Nephron (organoid): ENCODE measurements around the gene ATP6V0A1.
A peak's percentile ranks its signal among the peaks of the same experiment; 100 is the strongest.

Experiments
- H3K27ac Mint-ChIP-seq, 3 experiments: 2 replicates each; pipeline ENCODE4 v1.8.0; 2020; ENCODE audit warnings: mixed read lengths in 3 of 3, mild to moderate bottlenecking in 2 of 3, moderate library complexity in 1 of 3
- H3K27me3 Mint-ChIP-seq: 2 replicates; pipeline ENCODE4 v1.8.0; 2021; ENCODE audit warnings: low read depth, mild to moderate bottlenecking, moderate library complexity, mixed read lengths
- H3K36me3 Mint-ChIP-seq: 2 replicates; pipeline ENCODE4 v1.8.0; 2020; ENCODE audit warnings: low read depth, mixed read lengths
- H3K4me1 Mint-ChIP-seq: 2 replicates; pipeline ENCODE4 v1.8.0; 2020; ENCODE audit warnings: mixed read lengths
- H3K4me3 Mint-ChIP-seq, 3 experiments: 2 replicates each; pipeline ENCODE4 v1.8.0; 2020; ENCODE audit warnings: mild to moderate bottlenecking in 3 of 3, mixed read lengths in 3 of 3, moderate library complexity in 2 of 3
- H3K9me3 Mint-ChIP-seq: 2 replicates; pipeline ENCODE4 v1.8.0; 2020; ENCODE audit warnings: mixed read lengths
- TF ChIP-seq, protein P1 (sequence below), 3 experiments: fragments of 200-600 bp; sonication (generic); IDR thresholded peaks; one replicate each; pipeline ENCODE4 v1.5.0; 2021; ENCODE audit warnings: antibody characterized with exemption in 3 of 3; ENCODE audit not compliant: unreplicated experiment in 3 of 3

ATP6V0A1 gene

DNA sequence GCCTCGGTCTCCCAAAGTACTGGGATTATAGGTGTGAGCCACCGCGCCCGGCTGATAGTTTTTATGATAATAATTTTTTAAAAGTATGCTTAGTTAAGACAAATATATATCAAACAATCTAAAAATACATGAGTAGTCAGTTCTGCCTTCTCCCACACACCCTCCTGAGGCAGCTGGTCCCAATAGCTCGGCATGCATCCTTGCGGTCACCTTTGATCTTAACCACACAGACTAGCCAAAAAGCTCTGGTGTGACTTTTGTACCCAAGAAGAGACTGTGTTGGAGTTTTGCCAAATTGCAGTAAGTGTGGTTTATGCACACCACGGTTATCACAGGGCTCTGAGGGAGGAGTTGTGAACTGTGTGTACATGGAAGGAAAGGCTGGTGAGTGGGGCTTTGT, 25.6 kb downstream of the ATP6V0A1 start:
- Mint-ChIP-seq H3K9me3 (no peaks in the 10 kb centered on the region), H3K4me3 (no peak overlapping the region), H3K4me1 (no peaks in the 10 kb centered on the region), H3K27me3 (no peaks in the 10 kb centered on the region), H3K36me3 (peaks cover 37% of the 10 kb centered on the region), H3K27ac (no peak overlapping the region)
- TF ChIP-seq, protein P1, sequence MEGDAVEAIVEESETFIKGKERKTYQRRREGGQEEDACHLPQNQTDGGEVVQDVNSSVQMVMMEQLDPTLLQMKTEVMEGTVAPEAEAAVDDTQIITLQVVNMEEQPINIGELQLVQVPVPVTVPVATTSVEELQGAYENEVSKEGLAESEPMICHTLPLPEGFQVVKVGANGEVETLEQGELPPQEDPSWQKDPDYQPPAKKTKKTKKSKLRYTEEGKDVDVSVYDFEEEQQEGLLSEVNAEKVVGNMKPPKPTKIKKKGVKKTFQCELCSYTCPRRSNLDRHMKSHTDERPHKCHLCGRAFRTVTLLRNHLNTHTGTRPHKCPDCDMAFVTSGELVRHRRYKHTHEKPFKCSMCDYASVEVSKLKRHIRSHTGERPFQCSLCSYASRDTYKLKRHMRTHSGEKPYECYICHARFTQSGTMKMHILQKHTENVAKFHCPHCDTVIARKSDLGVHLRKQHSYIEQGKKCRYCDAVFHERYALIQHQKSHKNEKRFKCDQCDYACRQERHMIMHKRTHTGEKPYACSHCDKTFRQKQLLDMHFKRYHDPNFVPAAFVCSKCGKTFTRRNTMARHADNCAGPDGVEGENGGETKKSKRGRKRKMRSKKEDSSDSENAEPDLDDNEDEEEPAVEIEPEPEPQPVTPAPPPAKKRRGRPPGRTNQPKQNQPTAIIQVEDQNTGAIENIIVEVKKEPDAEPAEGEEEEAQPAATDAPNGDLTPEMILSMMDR (IDR thresholded peaks at IDR 0.05; ENCODE audit: unreplicated experiment in 3 of 3), result no peak

DNA sequence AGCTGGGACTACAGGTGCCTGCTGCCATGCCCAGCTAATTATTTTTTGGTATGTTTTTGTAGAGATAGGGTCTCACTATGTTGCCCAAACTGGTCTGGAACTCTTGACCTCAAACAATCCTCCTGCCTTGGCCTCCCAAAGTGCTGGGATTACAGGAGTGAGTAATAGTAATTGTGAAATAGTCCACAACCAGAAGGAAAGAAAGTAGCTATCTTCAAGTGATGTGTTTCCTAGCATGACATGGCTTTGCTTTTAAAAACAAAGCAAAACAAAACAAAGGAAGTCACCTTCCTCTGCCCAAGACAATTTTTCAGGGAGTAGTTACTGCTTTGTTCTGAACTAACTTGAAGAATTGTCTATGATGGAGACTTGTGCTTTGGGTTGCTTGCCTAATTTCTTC, 27.0 kb downstream of the ATP6V0A1 start:
- H3K36me3 Mint-ChIP-seq, result peaks cover 36% of the 10 kb centered on the region
- H3K9me3 Mint-ChIP-seq, result no peaks in the 10 kb centered on the region
- H3K4me1 Mint-ChIP-seq, result no peaks in the 10 kb centered on the region
- H3K27ac Mint-ChIP-seq, result no peak overlapping the region
- TF ChIP-seq, protein P1 (IDR thresholded peaks at IDR 0.05; ENCODE audit: unreplicated experiment in 3 of 3), result no peak
- no peak overlapping the region for H3K4me3 Mint-ChIP-seq
- no peaks in the 10 kb centered on the region for H3K27me3 Mint-ChIP-seq

DNA sequence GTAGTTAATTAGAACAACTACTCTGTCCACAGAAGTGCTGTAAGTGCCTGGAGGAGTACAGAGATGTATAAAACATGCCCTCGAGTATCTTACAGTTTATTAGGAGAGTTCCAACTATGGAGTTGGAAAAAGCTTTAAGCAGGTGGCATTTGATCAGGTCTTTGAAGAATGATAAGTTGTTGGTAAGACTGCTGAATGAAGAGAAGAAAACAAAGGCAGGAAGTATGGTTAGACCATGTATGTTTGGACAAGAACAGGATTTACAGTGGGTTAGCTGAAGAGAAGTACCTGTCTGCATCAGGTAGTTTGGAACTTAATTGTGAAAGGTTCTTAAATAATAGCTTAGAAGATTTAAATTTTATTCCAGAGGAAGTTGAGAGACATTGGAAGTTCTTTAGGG, 29.4 kb downstream of the ATP6V0A1 start:
- TF ChIP-seq, protein P1 (IDR thresholded peaks at IDR 0.05; ENCODE audit: unreplicated experiment in 3 of 3), result no peak
- H3K36me3 Mint-ChIP-seq, result peaks cover 35% of the 10 kb centered on the region
- H3K9me3 Mint-ChIP-seq, result no peaks in the 10 kb centered on the region
- H3K27ac Mint-ChIP-seq, result peak overlapping the region in 1 of 3 experiments; percentile 11
- peaks cover under 1% of the 10 kb centered on the region for H3K4me1 Mint-ChIP-seq
- H3K27me3 Mint-ChIP-seq, result no peaks in the 10 kb centered on the region
- H3K4me3 Mint-ChIP-seq, result no peak overlapping the region

DNA sequence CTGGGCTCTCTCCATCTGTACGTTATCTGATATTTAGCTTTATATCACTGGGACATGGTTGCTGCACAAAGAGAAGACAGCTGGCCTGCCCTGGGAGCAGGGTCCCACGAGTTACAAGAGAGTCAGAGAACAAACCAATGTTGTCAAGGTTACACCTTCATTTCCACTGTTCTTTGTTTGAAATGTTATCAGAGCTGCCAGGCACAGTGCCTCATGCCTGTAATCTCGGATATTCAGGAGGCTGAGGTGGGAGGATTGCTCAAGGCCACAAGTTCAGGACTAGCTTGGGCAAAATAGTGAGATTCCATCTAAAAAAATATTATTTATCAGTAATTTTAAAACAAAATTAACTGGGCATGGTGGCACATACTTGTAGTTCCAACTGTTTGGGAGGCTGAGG, 34.6 kb downstream of the ATP6V0A1 start:
- Mint-ChIP-seq H3K36me3 (peaks cover 50% of the 10 kb centered on the region), H3K27me3 (no peaks in the 10 kb centered on the region), H3K27ac (peak overlapping the region; percentile 42 to 84 (median 79)), H3K9me3 (no peaks in the 10 kb centered on the region), H3K4me3 (no peak overlapping the region), H3K4me1 (peaks cover 10% of the 10 kb centered on the region)
- TF ChIP-seq, protein P1 (IDR thresholded peaks at IDR 0.05; ENCODE audit: unreplicated experiment in 3 of 3), result no peak

DNA sequence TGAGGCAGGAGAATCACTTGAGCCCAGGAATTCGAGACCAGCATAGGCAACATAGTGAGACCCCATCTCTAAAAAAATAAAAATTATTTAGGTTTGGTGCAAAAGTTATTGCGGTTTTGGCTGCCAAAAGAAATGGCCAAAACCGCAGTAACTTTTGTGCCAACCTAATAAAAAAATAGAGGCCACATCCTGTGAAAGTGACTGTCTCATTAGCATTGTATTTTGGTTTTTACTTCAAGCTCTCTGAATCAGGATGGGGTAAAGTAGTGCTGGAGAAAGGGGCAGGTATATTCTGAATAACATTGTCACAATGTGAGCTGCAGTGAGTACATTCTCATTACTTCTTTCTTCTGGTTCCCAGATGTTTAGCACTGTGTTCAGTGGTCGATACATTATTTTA, 36.0 kb downstream of the ATP6V0A1 start:
- Mint-ChIP-seq H3K4me1 (peaks cover 10% of the 10 kb centered on the region), H3K27ac (no peak overlapping the region), H3K27me3 (no peaks in the 10 kb centered on the region), H3K4me3 (no peak overlapping the region), H3K9me3 (no peaks in the 10 kb centered on the region), H3K36me3 (peaks cover 48% of the 10 kb centered on the region)
- TF ChIP-seq, protein P1 (IDR thresholded peaks at IDR 0.05; ENCODE audit: unreplicated experiment in 3 of 3), result no peak

DNA sequence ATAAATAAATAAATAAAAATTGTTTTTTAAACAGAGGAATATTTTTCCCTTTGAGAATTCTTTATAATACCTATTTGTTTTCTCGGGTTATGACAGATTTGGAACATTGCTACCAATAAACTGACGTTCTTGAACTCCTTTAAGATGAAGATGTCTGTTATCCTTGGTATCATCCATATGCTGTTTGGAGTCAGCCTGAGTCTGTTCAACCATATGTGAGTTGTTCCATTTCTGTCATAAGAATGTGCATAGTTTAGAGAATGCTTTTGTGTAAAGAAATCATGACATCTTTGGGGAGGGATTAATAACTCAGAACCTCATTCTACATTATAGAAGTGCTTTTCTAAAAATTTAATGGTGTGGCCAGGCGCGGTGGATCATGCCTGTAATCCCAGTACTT, 40.1 kb downstream of the ATP6V0A1 start:
- H3K27me3 Mint-ChIP-seq, result peaks cover 4% of the 10 kb centered on the region
- H3K27ac Mint-ChIP-seq, result no peak overlapping the region
- peaks cover 61% of the 10 kb centered on the region for H3K36me3 Mint-ChIP-seq
- TF ChIP-seq, protein P1 (IDR thresholded peaks at IDR 0.05; ENCODE audit: unreplicated experiment in 3 of 3), result no peak
- H3K4me3 Mint-ChIP-seq, result no peak overlapping the region
- peaks cover 6% of the 10 kb centered on the region for H3K4me1 Mint-ChIP-seq
- H3K9me3 Mint-ChIP-seq, result no peaks in the 10 kb centered on the region
